ENCODE data around the gene BTBD9. TPM values are rescaled to one million over a fixed set of nuclear protein-coding genes. Genes with fewer than 3 reads are reported as not detected.
"Not testable (repeated sequence)": the region's sequence is repeated elsewhere in the genome, so short reads cannot be mapped to it uniquely, and the experiment has no call there.

BTBD9 gene
- total RNA-seq, 2 experiments from 2014 or later: 6.2 to 6.4 TPM

GRCh38 chr6:38429546-38429945 is 210.2 kb downstream of the BTBD9 start:
- no peaks in the 10 kb centered on the region for H3K27me3 Mint-ChIP-seq
- H3K36me3 Mint-ChIP-seq (ENCODE audit: low read depth): peaks cover 3% of the 10 kb centered on the region
- DNase-seq (no peak), ATAC-seq (no peak)
- no peak overlapping the region for H3K27ac Mint-ChIP-seq
- ChIA-PET CTCF (no interaction called here), POLR2A (no interaction called here)
- intact Hi-C loops (cut with micrococcal nuclease): no loop called here
- no peak for TF ChIP-seq CTCF (IDR thresholded peaks at IDR 0.05)
- peaks cover 5% of the 10 kb centered on the region for H3K9me3 Mint-ChIP-seq
- no peak overlapping the region for H3K4me3 Mint-ChIP-seq
- H3K4me1 Mint-ChIP-seq (ENCODE audit: low read depth): peaks cover 6% of the 10 kb centered on the region

GRCh38 chr6:38427492-38428210 is 212.1 kb downstream of the BTBD9 start:
- H3K36me3 Mint-ChIP-seq (ENCODE audit: low read depth): peaks cover 3% of the 10 kb centered on the region
- TF ChIP-seq CTCF (IDR thresholded peaks at IDR 0.05): no peak
- no peak overlapping the region for H3K27ac Mint-ChIP-seq
- CTCF ChIA-PET: no interaction called here
- POLR2A ChIA-PET: no interaction called here
- no peak overlapping the region for H3K4me3 Mint-ChIP-seq
- H3K27me3 Mint-ChIP-seq: no peaks in the 10 kb centered on the region
- ATAC-seq (no peak), DNase-seq (no peak)
- peaks cover 8% of the 10 kb centered on the region for H3K4me1 Mint-ChIP-seq (ENCODE audit: low read depth)
- intact Hi-C loops (cut with micrococcal nuclease): no loop called here
- H3K9me3 Mint-ChIP-seq: peaks cover 2% of the 10 kb centered on the region

GRCh38 chr6:38425788-38426488 is 213.8 kb downstream of the BTBD9 start:
- H3K9me3 Mint-ChIP-seq; intact Hi-C loops (cut with micrococcal nuclease); H3K27me3 Mint-ChIP-seq; H3K36me3 Mint-ChIP-seq (ENCODE audit: low read depth); ATAC-seq; H3K4me3 Mint-ChIP-seq; DNase-seq; H3K4me1 Mint-ChIP-seq (ENCODE audit: low read depth); H3K27ac Mint-ChIP-seq: not testable (repeated sequence)
- ChIA-PET POLR2A (interaction anchor here (0.7 to 1.1 kb wide), 3 partner anchors 11 to 685 kb away, joined by 3 to 4 read pairs (median 3); no protein-coding TSS in a partner anchor), CTCF (interaction anchor here (0.7 kb wide), 1 partner anchor 58 kb away, joined by 3 read pairs; no protein-coding TSS in a partner anchor)

GRCh38 chr6:38423746-38424145 is 216.0 kb downstream of the BTBD9 start:
- CTCF ChIA-PET: no interaction called here
- H3K4me1 Mint-ChIP-seq (ENCODE audit: low read depth): peaks cover 3% of the 10 kb centered on the region

GRCh38 chr6:38420207-38420606 is 219.5 kb downstream of the BTBD9 start:
- no peaks in the 10 kb centered on the region for H3K9me3 Mint-ChIP-seq
- intact Hi-C loops (cut with micrococcal nuclease): no loop called here
- H3K36me3 Mint-ChIP-seq (ENCODE audit: low read depth): no peaks in the 10 kb centered on the region
- peaks cover 3% of the 10 kb centered on the region for H3K4me1 Mint-ChIP-seq (ENCODE audit: low read depth)
- DNase-seq (no peak), ATAC-seq (no peak)
- CTCF ChIA-PET: no interaction called here
- no peaks in the 10 kb centered on the region for H3K27me3 Mint-ChIP-seq
- no peak overlapping the region for H3K4me3 Mint-ChIP-seq
- no peak overlapping the region for H3K27ac Mint-ChIP-seq
- TF ChIP-seq CTCF (IDR thresholded peaks at IDR 0.05): no peak
- POLR2A ChIA-PET: no interaction called here

More at GRCh38 chr6:38423746-38424145, 216.0 kb downstream of the BTBD9 start:
- no peaks in the 10 kb centered on the region for H3K27me3 Mint-ChIP-seq
- POLR2A ChIA-PET: no interaction called here
- H3K9me3 Mint-ChIP-seq: no peaks in the 10 kb centered on the region
- intact Hi-C loops (cut with micrococcal nuclease): no loop called here
- TF ChIP-seq CTCF (IDR thresholded peaks at IDR 0.05): no peak
- no peak overlapping the region for H3K4me3 Mint-ChIP-seq
- H3K27ac Mint-ChIP-seq: no peak overlapping the region
- H3K36me3 Mint-ChIP-seq (ENCODE audit: low read depth): no peaks in the 10 kb centered on the region
- ATAC-seq (no peak), DNase-seq (no peak)
